ENCODE measurements around the gene WBP1.
"Not testable (repeated sequence)": the region's sequence is repeated elsewhere in the genome, so short reads cannot be mapped to it uniquely, and the experiment has no call there.

WBP1 gene

GRCh38 chr2:74458132-74458937, at the start of gene WBP1:
WBP1 (plus strand) TSS chr2:74458438; CDS start chr2:74458603, 165 bp downstream.
- DNase-seq = peak; percentile 99 to 100

GRCh38 chr2:74413001-74413698, 45.1 kb upstream of the WBP1 start:
- DNase-seq = no peak

DNA sequence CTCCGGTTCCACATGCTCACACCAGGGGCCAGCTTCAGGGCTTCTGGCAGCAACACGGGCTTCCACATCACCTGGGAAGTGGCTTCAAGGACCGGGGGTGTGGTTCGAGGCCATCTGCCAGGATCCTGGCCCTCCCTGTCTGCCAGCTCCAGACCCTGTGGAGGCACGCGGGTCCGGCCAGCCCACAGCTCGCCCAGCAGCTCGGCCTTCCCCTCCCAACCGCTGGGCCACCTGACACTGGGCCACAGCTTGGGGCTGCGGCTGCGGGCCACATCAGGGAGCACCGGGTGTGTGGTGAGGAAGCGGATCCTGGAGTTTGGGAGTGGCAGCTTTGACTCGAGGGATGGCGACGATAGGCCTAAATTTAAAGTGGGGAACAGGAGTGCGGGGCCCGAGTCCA, 43.8 kb upstream of the WBP1 start:
- DNase-seq = no peak

GRCh38 chr2:74414881-74415761, 43.1 kb upstream of the WBP1 start:
- DNase-seq = peak in 1 of 2 experiments; percentile 23

GRCh38 chr2:74415762-74416395, 42.4 kb upstream of the WBP1 start:
- DNase-seq = no peak

GRCh38 chr2:74416778-74417177, 41.5 kb upstream of the WBP1 start:
- DNase-seq = no peak

- DNase-seq = no peak
Measured at GRCh38 chr2:74417197-74417596, 41.0 kb upstream of the WBP1 start.

DNA sequence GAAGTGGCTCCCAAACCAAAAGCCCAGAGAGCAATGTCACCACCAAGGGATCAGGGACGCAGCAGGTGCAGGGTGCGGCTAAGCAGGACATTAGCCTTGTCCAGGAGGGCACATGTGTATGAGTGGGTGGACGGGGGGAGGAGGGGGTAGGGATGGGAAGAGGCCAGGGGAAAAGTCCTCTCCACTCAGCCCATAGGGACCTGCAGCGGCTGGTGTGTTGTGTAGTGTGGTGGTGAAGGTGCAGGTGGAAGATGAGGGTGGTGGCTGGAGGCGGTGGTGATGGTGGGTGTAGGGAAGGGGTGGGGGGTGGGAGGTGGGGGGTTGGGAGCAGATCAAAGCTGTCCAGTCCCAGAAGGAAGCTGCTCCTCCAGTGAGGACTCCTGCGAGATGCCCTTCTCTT, 40.5 kb upstream of the WBP1 start:
- DNase-seq = no peak

DNA sequence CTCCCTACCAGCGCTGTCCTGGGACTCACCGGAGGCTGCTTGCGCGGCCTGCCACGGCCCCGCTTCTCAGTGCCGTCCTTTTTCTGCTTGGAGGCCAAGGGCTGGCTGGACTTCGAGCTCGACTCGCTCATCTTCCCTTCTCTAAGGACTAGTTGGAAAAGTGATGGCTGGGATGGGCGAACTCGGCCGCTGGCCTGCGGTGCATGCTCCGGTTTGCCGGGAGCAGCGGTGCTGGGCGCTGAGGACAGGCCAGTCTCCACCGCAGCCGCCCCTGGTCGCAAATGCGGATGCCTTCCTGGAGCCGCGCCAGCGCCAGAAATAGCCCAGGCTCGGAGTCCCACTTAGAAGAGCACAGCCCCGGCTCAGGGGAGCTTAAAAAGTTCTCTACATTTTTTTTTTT, 39.9 kb upstream of the WBP1 start:
- no peak for DNase-seq

- no peak for DNase-seq
Measured at GRCh38 chr2:74419345-74419744, 38.9 kb upstream of the WBP1 start.

- DNase-seq = no peak
Measured at GRCh38 chr2:74420006-74420405, 38.2 kb upstream of the WBP1 start.

DNA sequence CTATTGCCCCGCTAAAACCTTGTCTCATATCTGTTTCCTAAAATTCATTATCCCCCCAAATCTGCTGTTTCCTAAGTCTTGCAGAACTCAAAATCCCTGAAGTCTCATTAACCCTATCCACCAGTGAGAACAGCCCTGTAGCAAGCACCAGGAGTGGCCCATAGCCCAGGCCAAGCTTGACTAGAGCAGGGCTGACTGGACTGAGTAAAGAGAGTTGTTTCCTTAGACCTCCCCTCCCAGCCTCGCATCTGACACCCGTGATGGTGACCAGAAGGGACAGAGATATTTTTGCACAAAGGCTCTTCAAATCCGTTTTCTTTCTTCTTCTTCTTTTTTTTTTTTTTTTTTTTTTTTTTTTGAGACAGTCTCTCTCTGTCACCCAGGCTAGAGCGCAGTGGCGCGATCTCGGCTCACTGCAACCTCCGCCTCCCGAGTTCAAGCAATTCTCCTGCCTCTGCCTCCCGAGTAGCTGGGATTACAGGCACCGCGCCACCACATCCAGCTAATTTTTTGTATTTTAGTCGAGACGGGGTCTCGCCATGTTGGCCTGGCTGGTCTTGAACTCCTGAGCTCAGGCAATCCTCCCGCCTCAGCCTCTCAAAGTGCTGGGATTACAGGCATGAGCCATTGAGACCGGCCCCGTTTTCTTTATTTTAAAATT, 37.7 kb upstream of the WBP1 start:
- not testable (repeated sequence) for DNase-seq

DNA sequence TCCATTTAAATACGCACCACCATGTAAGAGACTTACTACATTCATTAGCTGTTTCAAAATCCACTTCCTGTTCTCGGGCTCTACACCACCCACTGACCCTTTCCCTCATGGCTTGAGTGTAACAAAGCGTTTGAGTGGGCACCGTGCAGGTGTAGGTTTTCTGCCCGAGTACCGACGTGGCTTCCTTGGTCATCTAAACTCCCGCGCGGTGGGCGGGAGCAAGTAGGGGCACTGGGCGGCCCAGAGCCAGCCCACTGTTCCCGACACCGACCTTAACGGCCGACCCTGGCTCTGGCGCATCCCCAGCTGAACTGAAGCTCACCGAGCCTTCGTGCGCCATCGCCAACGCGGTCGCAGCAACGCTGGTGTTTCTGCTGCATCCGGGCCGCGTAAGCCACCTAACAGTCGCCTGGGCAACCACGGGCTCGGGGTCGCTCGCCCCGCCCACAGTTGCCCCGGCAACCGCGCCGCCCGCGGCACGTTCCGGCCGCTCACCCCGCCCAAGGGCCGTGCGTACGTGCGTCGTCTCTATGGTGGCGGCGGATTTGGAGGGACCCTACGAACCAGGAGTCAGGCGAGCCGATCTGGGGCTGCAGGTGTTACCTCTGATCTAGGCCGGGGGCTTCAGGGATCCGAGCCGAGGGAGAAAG, 36.9 kb upstream of the WBP1 start, which contains the start of the genes C2orf81 and WDR54:
TSS of gene C2orf81 (minus strand) at position 399 of the 650 bp plus-strand sequence. CDS start at position 340, 59 bp downstream.
TSS of gene WDR54 (plus strand) at position 510 of the 650 bp plus-strand sequence. CDS start 424 bp downstream, outside the sequence.
- peak; percentile 88 to 95 for DNase-seq

DNA sequence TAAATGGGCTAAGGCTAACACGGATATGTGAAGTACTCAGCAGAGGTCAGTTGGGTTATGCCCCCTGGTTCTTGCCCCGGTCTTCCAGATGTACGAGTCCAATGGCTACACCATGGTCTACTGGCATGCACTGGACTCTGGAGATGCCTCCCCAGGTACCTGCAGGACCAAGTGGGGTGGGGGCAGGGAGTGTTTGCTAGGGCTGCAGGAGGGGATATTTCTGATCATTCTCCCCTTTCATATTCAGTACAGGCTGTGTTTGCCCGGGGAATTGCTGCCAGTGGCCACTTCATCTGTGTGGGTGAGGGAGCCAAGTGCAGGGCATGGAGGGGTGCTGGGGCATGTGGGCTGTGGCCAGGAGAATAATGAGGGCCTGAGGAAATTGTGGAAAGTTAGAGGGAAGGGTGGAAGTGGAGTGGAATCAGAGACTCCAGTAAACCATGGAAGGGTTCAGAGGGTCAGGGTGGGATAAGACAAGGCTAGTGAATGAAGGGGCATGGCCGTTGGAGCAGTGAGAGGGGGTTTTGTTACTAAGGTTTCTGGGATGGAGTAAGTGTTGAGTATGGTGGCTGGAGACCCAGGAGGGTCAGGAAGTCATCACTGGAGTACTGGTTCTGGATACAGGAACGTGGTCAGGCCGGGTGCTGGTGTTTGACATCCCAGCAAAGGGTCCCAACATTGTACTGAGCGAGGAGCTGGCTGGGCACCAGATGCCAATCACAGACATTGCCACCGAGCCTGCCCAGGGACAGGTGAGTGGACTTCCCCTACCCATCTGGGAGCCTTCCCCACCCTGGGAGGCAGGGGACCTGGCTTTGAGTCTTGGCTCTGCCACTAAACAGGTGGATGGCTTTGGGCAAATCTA, 34.8 kb upstream of the WBP1 start:
- DNase-seq = no peak

DNA sequence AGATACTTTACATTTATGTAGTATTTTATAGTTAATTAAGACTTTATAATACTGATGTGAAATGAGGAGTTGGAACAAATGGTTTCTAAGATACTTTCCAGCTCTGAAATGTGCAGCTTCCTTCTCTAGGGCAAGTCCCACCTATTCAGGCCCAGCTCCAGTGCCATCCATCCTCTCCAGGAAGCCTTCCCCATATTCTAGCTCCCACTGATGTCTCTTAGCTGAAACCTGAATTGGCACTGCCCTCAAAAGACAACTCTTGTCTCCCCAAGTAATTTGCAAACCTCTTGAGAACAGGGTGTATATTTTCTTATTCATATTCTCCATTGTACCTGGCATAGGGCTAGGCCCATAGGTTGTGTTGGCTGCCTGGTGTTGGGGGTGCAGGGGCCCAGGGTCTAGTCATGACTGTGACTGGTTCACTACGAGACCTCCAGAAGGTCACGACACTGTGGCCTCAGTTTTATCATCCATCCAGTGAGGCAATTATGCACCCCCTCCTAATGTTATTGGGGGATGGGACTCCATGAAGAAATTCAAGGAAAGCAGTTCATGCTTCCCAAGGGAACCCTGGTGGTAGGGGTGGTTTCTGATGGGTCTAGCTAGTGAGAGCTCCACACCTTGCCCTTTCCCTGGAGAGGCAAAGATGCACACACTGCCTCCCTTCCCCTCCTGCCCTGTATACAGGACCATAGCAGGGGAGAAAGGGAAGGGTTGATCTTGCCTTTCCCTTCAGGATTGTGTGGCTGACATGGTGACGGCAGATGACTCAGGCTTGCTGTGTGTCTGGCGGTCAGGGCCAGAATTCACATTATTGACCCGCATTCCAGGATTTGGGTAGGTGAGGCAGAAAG, 33.9 kb upstream of the WBP1 start:
- no peak for DNase-seq

DNA sequence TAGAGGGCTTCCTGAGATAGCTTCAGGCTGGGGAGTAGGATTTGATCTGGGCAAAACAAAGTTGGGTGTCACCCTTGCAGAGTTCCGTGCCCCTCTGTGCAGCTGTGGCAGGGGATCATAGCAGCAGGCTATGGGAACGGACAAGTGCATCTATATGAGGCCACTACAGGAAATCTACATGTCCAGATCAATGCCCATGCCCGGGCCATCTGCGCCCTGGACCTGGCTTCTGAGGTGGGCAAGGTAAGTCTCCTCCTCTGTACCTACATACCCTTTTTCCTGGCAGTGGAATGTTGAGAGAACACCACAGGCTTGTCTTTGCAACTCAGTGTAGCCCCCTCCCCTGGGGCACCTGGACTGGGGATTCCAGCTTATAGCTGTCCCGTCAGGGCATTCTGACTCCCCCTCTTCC, 33.2 kb upstream of the WBP1 start:
- DNase-seq = no peak

GRCh38 chr2:74425523-74425922, 32.7 kb upstream of the WBP1 start:
- no peak for DNase-seq

- DNase-seq = no peak
Measured at GRCh38 chr2:74426181-74426758, 32.0 kb upstream of the WBP1 start.

DNA sequence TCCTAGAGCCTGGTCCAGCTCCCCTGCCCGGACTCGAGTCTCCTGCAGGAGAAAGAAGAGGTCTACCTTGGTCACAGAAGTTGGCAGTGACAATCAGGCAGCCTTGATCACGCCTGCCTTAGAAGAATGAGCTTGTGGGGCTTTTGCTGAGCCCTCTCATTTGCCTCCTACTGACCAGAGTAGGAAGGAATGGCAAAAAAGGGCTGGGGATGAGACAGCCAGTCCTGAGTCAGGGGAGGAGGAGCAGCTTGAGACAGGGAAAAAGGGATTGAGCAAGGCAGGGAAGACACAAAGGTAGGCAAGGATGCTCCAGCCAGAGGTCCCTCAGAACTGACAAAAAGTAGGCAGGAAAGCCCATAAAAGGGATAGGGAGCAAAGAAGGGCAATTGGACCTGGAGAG, 30.7 kb upstream of the WBP1 start:
- no peak for DNase-seq
